ENCODE measurements around the gene TFB1M. TPM values are rescaled to one million over a fixed set of nuclear protein-coding genes. Genes with fewer than 3 reads are reported as not detected.
"Not testable (repeated sequence)": the region's sequence is repeated elsewhere in the genome, so short reads cannot be mapped to it uniquely, and the experiment has no call there.

The TFB1M gene
- total RNA-seq, 1 donor from 2014 or later: 15.6 TPM

DNA sequence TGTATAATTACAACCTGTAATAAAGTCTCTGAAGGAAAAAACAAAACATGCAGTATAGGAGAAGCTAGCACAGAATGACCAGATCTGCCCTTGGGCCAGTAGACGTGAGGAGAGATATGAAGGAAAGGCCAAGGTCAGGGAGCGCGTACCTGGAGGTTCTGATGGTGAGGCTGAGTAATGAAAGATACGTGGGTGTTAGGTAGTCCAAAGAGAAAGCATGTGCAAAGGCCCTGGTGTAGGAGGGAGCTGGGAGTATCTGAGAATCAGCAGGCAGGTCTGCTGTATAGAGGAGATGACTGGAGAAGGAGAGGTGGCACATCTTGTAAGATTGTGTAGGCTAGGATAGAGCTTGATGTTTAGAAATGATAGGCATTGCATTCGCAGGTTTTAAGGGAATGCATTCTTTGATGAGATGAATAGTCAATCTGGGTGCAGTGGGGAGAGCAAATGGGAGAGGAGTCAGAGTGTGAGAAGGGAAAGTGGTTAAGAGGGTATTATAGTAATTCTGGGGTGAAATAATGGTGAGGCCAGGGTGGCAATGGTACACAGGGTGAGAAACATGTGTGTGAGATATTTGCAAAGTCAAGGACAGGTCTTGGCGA lies 15.9 kb upstream of the TFB1M start:
- DNase-seq (ENCODE audit: low read depth, low spot score): no peak

DNA sequence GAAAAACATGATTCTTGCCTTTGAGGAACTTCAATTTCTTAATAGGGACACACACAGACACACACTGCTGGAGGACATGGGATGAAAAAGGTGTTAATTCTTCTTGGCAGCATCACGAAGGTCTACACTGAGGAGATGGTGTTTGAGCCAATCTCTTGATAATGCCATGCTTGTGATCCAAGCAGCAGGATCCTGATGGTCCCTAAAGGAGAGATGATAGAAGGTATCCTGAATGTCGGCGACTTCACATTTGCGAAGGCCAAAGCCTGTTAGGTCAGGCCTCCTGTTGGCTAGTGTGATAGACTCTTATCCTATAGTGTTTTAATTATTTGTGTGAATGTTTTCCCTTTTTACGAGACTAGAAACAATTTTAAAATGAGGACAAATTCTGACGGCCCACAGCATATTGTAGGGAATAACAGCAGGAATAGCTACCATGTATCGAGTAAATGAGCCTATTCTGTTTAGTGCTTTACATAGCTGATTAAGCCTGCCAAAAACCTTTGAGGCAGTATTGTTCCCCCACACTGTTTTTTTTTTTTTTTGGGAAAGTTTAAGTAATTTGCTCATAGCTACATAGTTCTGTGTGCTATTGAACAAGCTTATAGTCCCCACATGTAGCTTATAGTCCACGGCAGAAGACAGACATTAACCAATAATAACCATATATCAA lies 15.3 kb upstream of the TFB1M start:
- no peak for DNase-seq (ENCODE audit: low read depth, low spot score)

DNA sequence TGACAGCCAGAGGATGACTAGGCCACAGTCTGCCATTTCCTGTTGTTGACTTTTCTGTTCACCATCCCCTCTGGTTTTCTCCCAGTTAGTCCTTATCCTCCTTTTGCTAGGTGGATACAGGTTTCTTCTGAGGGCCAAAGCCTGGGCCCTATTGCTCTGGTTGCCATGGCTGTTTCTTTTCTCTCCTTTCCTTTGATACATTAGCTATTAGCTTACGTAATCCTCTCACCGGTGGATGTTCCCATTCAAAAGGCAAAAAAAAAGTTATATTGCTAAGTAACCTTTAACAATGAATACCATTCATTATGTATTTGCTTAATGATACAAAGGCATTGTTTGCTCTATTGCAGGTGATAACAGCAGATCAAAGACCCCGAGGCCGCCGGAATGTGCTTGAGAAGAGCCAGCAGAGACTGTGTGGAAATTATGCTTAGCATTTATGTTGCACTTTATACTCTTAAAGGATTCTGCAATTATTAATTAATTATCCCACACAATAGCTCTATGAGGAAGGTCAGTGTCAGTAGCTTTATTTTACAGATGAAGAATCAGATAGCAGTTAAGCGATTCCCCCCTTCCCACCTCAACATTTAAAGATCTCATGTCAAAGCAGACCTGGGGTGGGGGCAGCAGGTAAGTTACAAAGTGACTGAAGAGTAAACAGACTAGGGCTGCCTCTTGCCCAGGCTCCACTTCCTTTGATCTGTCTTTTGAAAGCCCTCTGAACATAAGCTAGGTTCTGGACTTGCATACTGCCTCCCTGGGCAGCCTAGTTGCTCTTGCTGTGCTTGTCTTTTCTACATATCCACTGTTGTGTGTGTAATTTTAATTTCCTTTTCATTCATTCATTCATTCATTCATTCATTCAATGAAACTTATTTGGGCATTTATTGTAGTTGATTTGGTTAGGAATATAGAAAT lies 14.5 kb upstream of the TFB1M start:
- no peak for DNase-seq (ENCODE audit: low read depth, low spot score)

- DNase-seq (ENCODE audit: low read depth, low spot score): no peak
Observed at GRCh38 chr6:155328074-155328538, 13.8 kb upstream of the TFB1M start.

DNA sequence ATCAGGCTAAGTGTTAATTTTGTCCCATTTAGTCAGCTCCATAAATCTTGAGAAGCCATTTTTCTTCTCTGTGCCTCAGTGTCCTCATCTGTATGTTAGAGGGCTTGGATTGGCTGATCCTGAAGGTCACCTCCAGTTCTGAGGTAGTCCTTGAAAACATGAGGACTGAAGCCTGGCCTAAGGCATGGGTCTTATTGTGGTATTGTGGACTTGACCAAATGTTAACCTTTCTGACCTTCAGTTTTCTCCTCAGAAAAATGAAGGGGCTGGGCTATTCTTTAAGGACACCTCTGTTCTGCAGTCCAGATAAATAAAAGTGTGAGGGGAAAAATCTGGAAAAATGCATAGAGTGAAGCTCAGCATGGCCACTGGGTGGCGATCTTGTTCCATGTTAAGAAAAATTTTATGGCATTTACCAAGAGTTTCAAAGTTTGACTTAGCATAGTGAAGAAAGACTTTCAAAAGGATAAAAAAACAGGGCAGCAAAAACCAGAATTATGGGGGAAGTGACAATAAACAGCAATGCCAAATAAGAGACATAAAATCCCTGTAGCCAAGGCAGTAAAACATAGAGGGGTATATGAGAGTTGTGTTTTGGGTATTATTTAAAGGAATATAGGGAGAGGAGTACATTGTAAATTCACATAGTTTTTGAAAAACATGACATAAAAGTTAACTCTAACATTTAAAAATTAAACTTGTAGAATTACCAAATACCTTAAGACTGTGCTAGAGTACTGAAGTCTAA lies 13.2 kb upstream of the TFB1M start:
- DNase-seq (ENCODE audit: low read depth, low spot score): peak; percentile 27

GRCh38 chr6:155325700-155326516 lies 11.6 kb upstream of the TFB1M start:
- no peak for DNase-seq (ENCODE audit: low read depth, low spot score)

DNA sequence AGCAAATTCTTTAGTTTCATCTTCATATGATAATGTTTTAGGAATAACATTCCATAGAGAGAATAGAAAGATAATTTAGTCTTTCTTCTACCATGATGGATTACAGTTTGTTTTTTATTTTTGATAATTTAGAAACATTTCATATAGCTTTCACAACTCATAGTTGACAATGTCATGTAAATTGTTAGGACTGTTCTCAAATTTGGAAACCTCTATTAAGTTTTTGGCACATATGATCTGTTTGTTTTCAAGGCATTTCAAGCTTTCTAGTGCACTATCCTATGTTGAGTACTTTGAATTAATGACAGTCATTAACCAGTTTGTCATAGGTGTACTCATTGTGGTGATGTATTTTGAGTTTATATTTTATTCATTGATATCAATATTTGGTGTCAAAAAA lies 10.7 kb upstream of the TFB1M start:
- no peak for DNase-seq (ENCODE audit: low read depth, low spot score)

DNA sequence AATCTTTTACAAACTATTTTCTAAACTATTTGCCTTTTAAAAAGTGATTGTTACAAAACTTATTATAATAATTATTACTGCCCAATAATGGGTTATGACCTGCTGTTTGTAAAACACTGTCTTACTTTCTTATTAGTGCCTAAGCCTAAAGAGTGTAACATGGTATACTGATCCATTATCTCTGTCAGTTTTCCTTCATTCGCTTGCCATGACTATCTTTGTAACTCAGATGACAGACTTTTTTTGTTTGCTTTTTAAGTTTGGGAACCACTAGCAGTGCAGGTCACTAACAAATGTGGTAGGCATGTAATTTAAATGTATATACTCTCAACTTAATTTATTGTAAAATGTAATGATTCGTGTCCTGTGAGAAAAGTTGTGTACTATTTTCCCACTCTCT lies 9.9 kb upstream of the TFB1M start:
- DNase-seq (ENCODE audit: low read depth, low spot score): no peak

DNA sequence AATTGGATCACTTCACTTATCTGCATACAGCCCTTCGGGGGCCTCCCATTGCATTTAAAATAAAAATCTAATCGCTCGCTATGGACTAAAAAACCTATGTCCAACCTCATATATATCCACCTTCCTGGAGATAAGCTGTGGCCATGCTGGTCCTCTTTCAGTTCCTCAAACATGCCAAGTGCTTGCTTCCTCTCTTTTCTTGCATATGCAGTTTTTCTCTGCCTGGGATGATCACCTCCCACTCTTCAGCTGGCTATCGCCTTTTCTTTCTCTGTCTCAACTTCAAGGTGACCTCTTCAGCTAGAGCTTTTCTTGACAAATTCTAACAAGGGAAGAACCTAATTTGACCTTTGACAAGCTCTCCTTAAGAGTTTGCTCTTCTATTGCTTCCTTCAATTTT lies 5.6 kb upstream of the TFB1M start:
- no peak for DNase-seq (ENCODE audit: low read depth, low spot score)

DNA sequence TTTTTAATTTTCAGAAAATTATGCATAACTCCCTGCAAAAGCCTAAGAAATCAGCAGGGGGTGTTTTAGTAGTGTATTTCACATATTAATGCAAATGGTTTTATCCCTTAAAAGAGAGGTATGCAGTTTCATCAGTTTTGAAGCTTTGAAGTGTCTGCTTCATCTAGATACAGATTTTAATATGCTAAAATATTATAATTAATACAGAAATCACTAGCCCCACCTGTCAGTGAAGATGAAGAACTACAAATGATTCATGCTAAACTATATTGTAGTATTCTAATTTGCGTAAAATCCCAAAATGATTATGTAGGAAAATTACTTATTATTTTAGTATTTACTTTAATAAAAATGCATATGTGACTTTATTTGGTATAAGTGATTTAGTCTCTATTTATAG lies 2.9 kb upstream of the TFB1M start:
- DNase-seq (ENCODE audit: low read depth, low spot score): no peak

GRCh38 chr6:155316419-155316818 lies 2.1 kb upstream of the TFB1M start:
- no peak for DNase-seq (ENCODE audit: low read depth, low spot score)

DNA sequence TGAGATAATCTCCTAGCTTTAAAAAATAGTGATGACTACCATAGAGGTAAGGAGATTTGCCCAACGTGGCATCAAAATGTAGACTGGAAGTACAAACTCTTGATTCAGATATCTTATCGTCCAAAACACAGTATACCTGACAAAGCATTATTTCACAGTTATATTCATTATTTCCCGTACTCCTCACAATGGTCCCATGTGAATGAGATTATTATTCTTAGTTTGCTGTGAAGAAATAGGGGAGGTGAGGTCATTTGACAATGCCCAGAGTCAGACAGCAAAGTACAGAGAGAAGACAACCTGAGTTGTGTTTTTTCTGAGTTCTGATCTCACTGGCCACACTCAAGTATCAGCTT lies 1.2 kb upstream of the TFB1M start:
- no peak for DNase-seq (ENCODE audit: low read depth, low spot score)

DNA sequence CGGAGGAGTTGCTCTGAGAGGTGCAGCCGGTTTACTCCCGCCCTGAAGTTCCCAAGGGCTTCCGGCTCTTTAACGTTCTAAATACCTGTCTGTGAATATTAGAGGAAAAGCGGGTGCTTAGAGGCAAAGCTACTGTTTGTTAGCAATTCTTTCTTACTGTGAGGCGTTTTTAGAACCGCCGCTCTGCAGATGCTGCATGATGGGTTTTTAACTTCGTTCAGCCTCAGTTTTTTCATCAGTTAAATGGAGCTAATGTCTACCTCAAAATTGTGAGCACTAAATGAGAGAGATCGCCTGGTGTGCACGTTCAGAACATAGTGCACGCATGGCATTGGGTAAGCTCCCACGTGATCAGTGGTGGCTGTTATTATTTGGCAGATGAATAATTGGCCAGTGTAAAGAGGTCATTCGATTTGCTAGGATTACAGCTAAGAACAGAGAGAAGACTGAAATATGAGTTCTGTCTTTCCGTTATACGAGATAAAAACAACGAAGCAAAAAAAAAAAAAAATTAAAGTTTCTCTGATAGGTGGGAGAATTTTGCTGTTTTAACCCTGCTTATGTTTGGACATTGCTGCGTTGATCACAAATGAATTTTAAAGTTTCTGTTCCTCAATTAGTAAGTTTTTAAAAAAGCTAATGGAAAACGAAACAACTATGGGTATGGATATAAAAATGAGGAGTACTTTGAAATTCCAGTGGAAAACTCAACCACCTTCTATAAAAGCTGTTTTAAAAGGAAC lies 660 bp upstream of the TFB1M start:
- DNase-seq (ENCODE audit: low read depth, low spot score): peak; percentile 58

DNA sequence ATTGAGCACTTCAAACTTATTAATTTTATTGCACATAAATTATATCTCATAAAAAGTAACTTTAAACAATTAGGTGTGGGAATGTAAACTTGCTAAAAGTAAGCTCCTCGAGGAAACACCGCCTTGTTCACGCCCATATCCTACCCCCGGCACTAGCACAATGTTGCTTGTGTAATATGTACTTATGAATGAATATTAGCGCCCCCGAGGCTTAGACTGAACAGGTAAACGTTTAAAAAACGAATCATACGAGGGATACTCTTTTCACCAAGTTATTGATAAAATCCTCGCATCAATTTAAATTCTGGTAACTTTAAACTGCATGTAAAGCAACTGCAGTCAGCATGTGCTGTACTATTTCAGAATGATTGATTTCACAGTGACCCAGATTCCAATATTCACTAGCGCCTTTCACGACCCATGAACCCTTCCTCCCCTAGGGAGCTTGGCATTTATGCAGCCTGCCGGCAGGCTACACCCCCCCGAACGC lies 637 bp downstream of the TFB1M start:
- DNase-seq (ENCODE audit: low read depth, low spot score): no peak

DNA sequence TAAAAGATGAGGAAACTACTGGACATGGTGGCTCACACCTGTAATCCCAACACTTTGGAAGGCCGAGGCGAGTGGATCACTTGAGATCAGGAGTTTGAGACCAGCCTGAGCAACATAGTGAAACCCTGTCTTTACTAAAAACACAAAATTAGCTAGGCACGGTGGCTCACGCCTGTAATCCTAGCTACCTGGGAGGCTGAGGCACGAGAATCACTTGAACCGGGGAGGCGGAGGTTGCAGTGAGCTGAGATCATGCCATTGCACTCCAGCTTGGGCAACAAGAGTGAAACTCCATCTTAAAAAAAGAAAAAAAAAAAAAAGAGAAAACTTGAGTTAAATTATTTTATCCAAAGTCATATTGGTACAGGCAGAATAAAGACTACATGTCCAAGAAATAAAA lies 1.3 kb downstream of the TFB1M start:
- DNase-seq (ENCODE audit: low read depth, low spot score): not testable (repeated sequence)

GRCh38 chr6:155311583-155311982 lies 2.7 kb downstream of the TFB1M start:
- DNase-seq (ENCODE audit: low read depth, low spot score): no peak

DNA sequence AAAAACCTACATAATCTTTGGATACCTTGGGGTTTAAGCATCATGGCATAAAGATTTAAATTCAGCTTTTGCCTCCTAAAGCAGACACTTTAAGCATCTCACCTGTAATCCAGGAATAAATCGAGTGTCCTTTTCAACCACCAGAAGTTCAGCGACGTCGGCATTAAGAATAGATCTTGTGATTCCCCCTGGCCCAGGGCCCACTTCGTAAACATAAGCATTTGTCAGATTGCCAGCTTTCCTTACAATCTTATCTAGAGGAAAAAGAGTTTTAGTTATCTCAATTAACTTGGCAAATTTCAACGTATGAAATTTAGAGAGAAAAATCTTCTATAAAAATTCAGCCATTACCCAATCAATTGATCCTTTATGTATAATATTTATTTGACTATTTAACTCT lies 3.2 kb downstream of the TFB1M start:
- DNase-seq (ENCODE audit: low read depth, low spot score): peak; percentile 54

- DNase-seq (ENCODE audit: low read depth, low spot score): no peak
Observed at GRCh38 chr6:155310596-155310995, 3.7 kb downstream of the TFB1M start.

DNA sequence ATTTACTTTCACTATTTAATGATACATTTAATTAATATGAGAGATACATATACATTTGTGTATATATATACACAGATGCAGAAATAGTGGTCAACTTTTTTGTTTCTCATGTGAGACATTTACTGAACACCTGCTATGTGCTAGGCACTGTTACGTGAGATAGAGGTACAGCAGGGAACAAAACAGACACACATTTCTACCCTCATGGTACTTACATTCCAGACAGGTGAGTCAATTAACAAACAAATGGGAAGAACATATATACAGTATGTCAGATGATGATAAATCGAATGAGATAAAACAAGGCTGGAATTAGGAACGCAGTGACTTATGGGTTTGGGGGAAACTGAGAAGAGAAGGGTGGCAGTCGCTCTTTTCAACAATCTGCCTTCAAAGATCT lies 5.1 kb downstream of the TFB1M start:
- no peak for DNase-seq (ENCODE audit: low read depth, low spot score)

GRCh38 chr6:155306958-155307357 lies 7.3 kb downstream of the TFB1M start:
- DNase-seq (ENCODE audit: low read depth, low spot score): no peak

All from pulmonary artery endothelial cell (primary cell).